A549 (cell line): Measurements from ENCODE around the gene FXYD4.

Source experiments
- BHLHE40 ChIP-seq: IDR thresholded peaks from 2 replicates; pipeline ENCODE4 v1.6.1; 2012; ENCODE audit warnings: low read depth, low read length, inconsistent platforms
- CHD4 ChIP-seq: fragments of 200-600 bp; sonication (generic); IDR thresholded peaks from 2 replicates; pipeline ENCODE4 v1.6.1; 2016; ENCODE audit warnings: antibody characterized with exemption, mild to moderate bottlenecking, borderline replicate concordance
- EP300 ChIP-seq, 2 experiments: fragments of >200 bp; sonication (Bioruptor Twin); formaldehyde crosslinking; IDR thresholded peaks; 2 replicates in 1 of 2; 3 replicates in 1 of 2; pipeline ENCODE4 v1.6.1; 2016 to 2017
- JUNB ChIP-seq: fragments of >200 bp; sonication (Bioruptor Twin); formaldehyde crosslinking; IDR thresholded peaks from 2 replicates; pipeline ENCODE4 v1.6.1; 2016
- KDM1A ChIP-seq: fragments of 200-600 bp; sonication (generic); IDR thresholded peaks from 2 replicates; pipeline ENCODE4 v1.6.1; 2016; ENCODE audit warnings: low read depth, mild to moderate bottlenecking
- MAFK ChIP-seq: fragments of 450-650 bp; IDR thresholded peaks from 2 replicates; pipeline ENCODE4 v1.6.1; 2014; ENCODE audit not compliant: partially characterized antibody
- MAZ ChIP-seq: fragments of 150-350 bp; IDR thresholded peaks from 2 replicates; pipeline ENCODE4 v1.6.1; 2014; ENCODE audit warnings: antibody characterized with exemption, low read depth, low read length, borderline replicate concordance
- POLR2A ChIP-seq: IDR thresholded peaks from 2 replicates; pipeline ENCODE4 v1.6.1; 2012; ENCODE audit warnings: mild to moderate bottlenecking, low read length
- RCOR1 ChIP-seq: fragments of 150-350 bp; IDR thresholded peaks from 2 replicates; pipeline ENCODE4 v1.6.1; 2014; ENCODE audit warnings: antibody characterized with exemption, low read length, low read depth
- RFX5 ChIP-seq: fragments of 450-650 bp; IDR thresholded peaks from 2 replicates; pipeline ENCODE4 v1.7.1; 2014; ENCODE audit warnings: antibody characterized with exemption, mild to moderate bottlenecking, moderate library complexity
- ZC3H11A ChIP-seq: fragments of 450-650 bp; IDR thresholded peaks from 2 replicates; pipeline ENCODE4 v1.6.1; 2014; ENCODE audit warnings: antibody characterized with exemption, mild to moderate bottlenecking
- TF ChIP-seq, protein P1 (sequence below): fragments of >200 bp; sonication (Bioruptor Twin); formaldehyde crosslinking; IDR thresholded peaks from 3 replicates; pipeline ENCODE4 v1.5.1; 2016
- TF ChIP-seq, protein P2 (sequence below): fragments of 200-600 bp; sonication (generic); IDR thresholded peaks from 2 replicates; pipeline ENCODE4 v1.6.1; 2016; ENCODE audit warnings: antibody characterized with exemption, mild to moderate bottlenecking, moderate library complexity

DNA sequence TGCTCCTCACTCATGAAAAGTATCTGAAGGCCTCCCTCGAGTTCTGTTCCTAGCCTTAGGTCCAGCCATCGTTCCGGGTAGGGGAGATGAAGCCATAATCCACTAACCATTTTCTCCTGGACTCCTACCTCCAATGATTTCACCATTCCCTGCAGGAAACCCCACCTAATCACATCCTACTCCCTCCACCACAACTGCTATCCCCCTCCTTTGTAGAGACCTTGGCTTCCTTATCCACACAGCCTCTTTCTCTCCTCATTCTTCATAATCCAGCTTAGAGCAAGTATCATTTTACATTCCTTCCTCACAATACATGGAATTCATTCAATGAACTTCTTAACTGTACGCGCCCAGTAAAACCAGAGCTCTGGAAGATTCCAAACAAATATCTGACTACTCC lies 18.9 kb downstream of the FXYD4 start:
- no peak for TF ChIP-seq RCOR1
- TF ChIP-seq EP300 (IDR thresholded peaks at IDR 0.05): no peak
- TF ChIP-seq, protein P1, sequence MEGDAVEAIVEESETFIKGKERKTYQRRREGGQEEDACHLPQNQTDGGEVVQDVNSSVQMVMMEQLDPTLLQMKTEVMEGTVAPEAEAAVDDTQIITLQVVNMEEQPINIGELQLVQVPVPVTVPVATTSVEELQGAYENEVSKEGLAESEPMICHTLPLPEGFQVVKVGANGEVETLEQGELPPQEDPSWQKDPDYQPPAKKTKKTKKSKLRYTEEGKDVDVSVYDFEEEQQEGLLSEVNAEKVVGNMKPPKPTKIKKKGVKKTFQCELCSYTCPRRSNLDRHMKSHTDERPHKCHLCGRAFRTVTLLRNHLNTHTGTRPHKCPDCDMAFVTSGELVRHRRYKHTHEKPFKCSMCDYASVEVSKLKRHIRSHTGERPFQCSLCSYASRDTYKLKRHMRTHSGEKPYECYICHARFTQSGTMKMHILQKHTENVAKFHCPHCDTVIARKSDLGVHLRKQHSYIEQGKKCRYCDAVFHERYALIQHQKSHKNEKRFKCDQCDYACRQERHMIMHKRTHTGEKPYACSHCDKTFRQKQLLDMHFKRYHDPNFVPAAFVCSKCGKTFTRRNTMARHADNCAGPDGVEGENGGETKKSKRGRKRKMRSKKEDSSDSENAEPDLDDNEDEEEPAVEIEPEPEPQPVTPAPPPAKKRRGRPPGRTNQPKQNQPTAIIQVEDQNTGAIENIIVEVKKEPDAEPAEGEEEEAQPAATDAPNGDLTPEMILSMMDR: no peak
- TF ChIP-seq KDM1A: no peak
- no peak for TF ChIP-seq CHD4
- TF ChIP-seq POLR2A: no peak
- TF ChIP-seq MAFK: no peak
- TF ChIP-seq, protein P2, sequence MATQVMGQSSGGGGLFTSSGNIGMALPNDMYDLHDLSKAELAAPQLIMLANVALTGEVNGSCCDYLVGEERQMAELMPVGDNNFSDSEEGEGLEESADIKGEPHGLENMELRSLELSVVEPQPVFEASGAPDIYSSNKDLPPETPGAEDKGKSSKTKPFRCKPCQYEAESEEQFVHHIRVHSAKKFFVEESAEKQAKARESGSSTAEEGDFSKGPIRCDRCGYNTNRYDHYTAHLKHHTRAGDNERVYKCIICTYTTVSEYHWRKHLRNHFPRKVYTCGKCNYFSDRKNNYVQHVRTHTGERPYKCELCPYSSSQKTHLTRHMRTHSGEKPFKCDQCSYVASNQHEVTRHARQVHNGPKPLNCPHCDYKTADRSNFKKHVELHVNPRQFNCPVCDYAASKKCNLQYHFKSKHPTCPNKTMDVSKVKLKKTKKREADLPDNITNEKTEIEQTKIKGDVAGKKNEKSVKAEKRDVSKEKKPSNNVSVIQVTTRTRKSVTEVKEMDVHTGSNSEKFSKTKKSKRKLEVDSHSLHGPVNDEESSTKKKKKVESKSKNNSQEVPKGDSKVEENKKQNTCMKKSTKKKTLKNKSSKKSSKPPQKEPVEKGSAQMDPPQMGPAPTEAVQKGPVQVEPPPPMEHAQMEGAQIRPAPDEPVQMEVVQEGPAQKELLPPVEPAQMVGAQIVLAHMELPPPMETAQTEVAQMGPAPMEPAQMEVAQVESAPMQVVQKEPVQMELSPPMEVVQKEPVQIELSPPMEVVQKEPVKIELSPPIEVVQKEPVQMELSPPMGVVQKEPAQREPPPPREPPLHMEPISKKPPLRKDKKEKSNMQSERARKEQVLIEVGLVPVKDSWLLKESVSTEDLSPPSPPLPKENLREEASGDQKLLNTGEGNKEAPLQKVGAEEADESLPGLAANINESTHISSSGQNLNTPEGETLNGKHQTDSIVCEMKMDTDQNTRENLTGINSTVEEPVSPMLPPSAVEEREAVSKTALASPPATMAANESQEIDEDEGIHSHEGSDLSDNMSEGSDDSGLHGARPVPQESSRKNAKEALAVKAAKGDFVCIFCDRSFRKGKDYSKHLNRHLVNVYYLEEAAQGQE: no peak
- TF ChIP-seq JUNB: no peak
- no peak for TF ChIP-seq ZC3H11A
- TF ChIP-seq RFX5: no peak
- no peak for TF ChIP-seq MAZ
- TF ChIP-seq BHLHE40: no peak
